T-cell (primary cell): ENCODE data around the gene SLC2A14. TPM values are rescaled to one million over a fixed set of nuclear protein-coding genes. Genes with fewer than 3 reads are reported as not detected.
"Not testable (repeated sequence)": the region's sequence is repeated elsewhere in the genome, so short reads cannot be mapped to it uniquely, and the experiment has no call there.

ENCODE experiments used
- ATAC-seq, 4 experiments: fragments of 200-7000 bp in 3 of 4; fragments of 150-1000 bp in 1 of 4; cut with Tn5 transposase; replicated peaks in 1 of 4; 1 replicate in 3 of 4; 2 replicates in 1 of 4; pipeline ENCODE4 v1.10.0; 2021; ENCODE audit warnings: moderate library complexity in 3 of 4, mild to moderate bottlenecking in 2 of 4, moderate number of reproducible peaks in 1 of 4
- CTCF ChIA-PET, 2 donors: fragments of 300-600 bp; sonication (Branson Sonifier 250); formaldehyde crosslinking; loops; one replicate each; lab custom pipeline; 2022; ENCODE audit warnings: antibody characterized with exemption in 2 of 2; lab: Charles Lee
- POLR2A ChIA-PET, 2 donors: fragments of 300-600 bp; sonication (Branson Sonifier 250); formaldehyde crosslinking; loops; one replicate each; lab custom pipeline; 2022; ENCODE audit warnings: antibody characterized with exemption in 2 of 2; lab: Charles Lee
- DNase-seq, 35 experiments: peaks; one replicate each; pipeline versions ENCODE4 v3.0.0 to v3.0.0-alpha.2; 2013 to 2023
- H3K27ac ChIP-seq: one replicate; pipeline ENCODE4 v1.5.1; 2013; ENCODE audit warnings: low read length
- H3K27me3 ChIP-seq, 2 experiments: replicated peaks in 1 of 2; 1 replicate in 1 of 2; 2 replicates in 1 of 2; pipeline versions ENCODE4 v1.6.1 to v1.7.0; 2013; ENCODE audit warnings: low read length in 1 of 2, mixed read lengths in 1 of 2; ENCODE audit not compliant: control insufficient read depth in 2 of 2, insufficient read depth in 2 of 2; ENCODE audit errors: extremely low read depth in 1 of 2
- H3K36me3 ChIP-seq, 2 donors: 1 replicate in 1 of 2; 2 replicates in 1 of 2; pipeline versions ENCODE4 v1.6.1 to v1.7.0; 2013; ENCODE audit warnings: low read length in 1 of 2; ENCODE audit not compliant: control insufficient read depth in 2 of 2, insufficient read depth in 1 of 2; ENCODE audit errors: extremely low read depth in 1 of 2
- H3K4me1 ChIP-seq, 2 experiments: 1 replicate in 1 of 2; 2 replicates in 1 of 2; pipeline versions ENCODE4 v1.6.1 to v1.7.0; 2013; ENCODE audit warnings: low read length in 2 of 2, mixed read lengths in 1 of 2; ENCODE audit not compliant: insufficient read depth in 2 of 2, control insufficient read depth in 1 of 2; ENCODE audit errors: extremely low read depth in 1 of 2
- H3K4me3 ChIP-seq, 2 donors: 1 replicate in 1 of 2; 2 replicates in 1 of 2; pipeline versions ENCODE4 v1.5.1 to v1.7.0; 2013; ENCODE audit warnings: mild to moderate bottlenecking in 2 of 2, low read length in 1 of 2, moderate library complexity in 1 of 2; ENCODE audit not compliant: control insufficient read depth in 1 of 2; ENCODE audit errors: extremely low read depth in 1 of 2
- H3K9me3 ChIP-seq: 2 replicates; pipeline ENCODE4 v1.7.0; 2013
- H3K27ac Mint-ChIP-seq, 2 donors: one replicate each; pipeline ENCODE4 v1.8.0; 2020 to 2021; ENCODE audit warnings: mild to moderate bottlenecking in 2 of 2, mixed read lengths in 2 of 2
- H3K27me3 Mint-ChIP-seq, 2 donors: one replicate each; pipeline ENCODE4 v1.8.0; 2021 to 2022; ENCODE audit warnings: mixed read lengths in 2 of 2
- H3K36me3 Mint-ChIP-seq: one replicate; pipeline ENCODE4 v1.8.0; 2021; ENCODE audit warnings: mixed read lengths
- H3K4me1 Mint-ChIP-seq, 3 donors: one replicate each; pipeline ENCODE4 v1.8.0; 2020 to 2022; ENCODE audit warnings: mixed read lengths in 3 of 3, mild to moderate bottlenecking in 1 of 3
- H3K4me3 Mint-ChIP-seq, 3 donors: one replicate each; pipeline ENCODE4 v1.8.0; 2020 to 2022; ENCODE audit warnings: mild to moderate bottlenecking in 3 of 3, mixed read lengths in 3 of 3, moderate library complexity in 3 of 3
- H3K9me3 Mint-ChIP-seq, 3 donors: one replicate each; pipeline ENCODE4 v1.8.0; 2020 to 2022; ENCODE audit warnings: mixed read lengths in 3 of 3
- WGBS: methylation state at CpG from one replicate; pipeline ENCODE4 v1.1.5; 2013; ENCODE audit warnings: missing lambda C conversion rate; ENCODE audit not compliant: insufficient coverage; 5-methylcytosine and 5-hydroxymethylcytosine counted together
- total RNA-seq, 35 experiments: library from RNA in 6 of 35; stranded (reverse) in 6 of 35; fragments of 120-200 nt in 1 of 35; gene quantifications; one replicate each; pipeline versions ENCODE4 v1.2.1 to v1.2.4 and lab custom pipeline; 2013 to 2026

The SLC2A14 gene
- total RNA-seq, 5 donors from 2014 or later (not counting 1 experiment from before 2014, with no cell fraction given): 0.10 to 2.5 (median 0.21) TPM

- H3K9me3 Mint-ChIP-seq: no peaks in the 10 kb centered on the region
- Histone ChIP-seq H3K27ac (no peak overlapping the region), H3K4me3 (no peak overlapping the region), H3K4me1 (no peaks in the 10 kb centered on the region), H3K36me3 (no peaks in the 10 kb centered on the region), H3K27me3 (no peaks in the 10 kb centered on the region), H3K9me3 (no peaks in the 10 kb centered on the region)
- H3K36me3 Mint-ChIP-seq: no peaks in the 10 kb centered on the region
- ATAC-seq (no peak), DNase-seq (no peak)
- ChIA-PET CTCF (interaction anchor here in 1 of 2 donors (0.7 to 1.1 kb wide), 2 partner anchors 108 to 577 kb away, joined by 4 to 7 read pairs; no protein-coding TSS in a partner anchor), POLR2A (no interaction called here)
- no peak overlapping the region for H3K4me3 Mint-ChIP-seq
- H3K27me3 Mint-ChIP-seq: peaks cover 0 to 1% of the 10 kb centered on the region in 2 donors
- H3K27ac Mint-ChIP-seq: no peak overlapping the region
- 68% methylated on average over 5 of the region's 12 CpGs for WGBS
- no peaks in the 10 kb centered on the region for H3K4me1 Mint-ChIP-seq
Observed at GRCh38 chr12:7797698-7798398, 74.9 kb downstream of the SLC2A14 start.

GRCh38 chr12:7797269-7797668 is 75.4 kb downstream of the SLC2A14 start:
- H3K4me3 ChIP-seq, H3K9me3 Mint-ChIP-seq, H3K36me3 ChIP-seq, H3K36me3 Mint-ChIP-seq, H3K27ac Mint-ChIP-seq, H3K4me3 Mint-ChIP-seq, H3K27me3 Mint-ChIP-seq, H3K27me3 ChIP-seq, POLR2A ChIA-PET, ATAC-seq, H3K4me1 Mint-ChIP-seq, H3K4me1 ChIP-seq, DNase-seq, H3K9me3 ChIP-seq, H3K27ac ChIP-seq: not testable (repeated sequence)
- CTCF ChIA-PET: interaction anchor here in 1 of 2 donors (0.7 kb wide), 1 partner anchor 577 kb away, joined by 4 read pairs; no protein-coding TSS in a partner anchor
- no CpG with 5 or more reads among the region's 7 CpGs for WGBS

- Histone ChIP-seq H3K9me3 (no peaks in the 10 kb centered on the region), H3K4me1 (no peaks in the 10 kb centered on the region), H3K27me3 (peaks cover 0 to 4% of the 10 kb centered on the region in 2 experiments), H3K4me3 (no peak overlapping the region), H3K36me3 (no peaks in the 10 kb centered on the region), H3K27ac (no peak overlapping the region)
- Mint-ChIP-seq H3K4me3 (no peak overlapping the region), H3K27me3 (peaks cover 3 to 8% of the 10 kb centered on the region in 2 donors), H3K27ac (no peak overlapping the region), H3K4me1 (no peaks in the 10 kb centered on the region), H3K36me3 (no peaks in the 10 kb centered on the region), H3K9me3 (no peaks in the 10 kb centered on the region)
- ChIA-PET CTCF (no interaction called here), POLR2A (no interaction called here)
- no peak for ATAC-seq
- WGBS: no CpG with 5 or more reads among the region's 3 CpGs
- DNase-seq: no peak
Observed at GRCh38 chr12:7793211-7793610, 79.5 kb downstream of the SLC2A14 start.

GRCh38 chr12:7788884-7789528 is 83.7 kb downstream of the SLC2A14 start, which contains the start of gene NANOG:
NANOG (plus strand) TSS chr12:7789402; CDS start chr12:7789615, 213 bp downstream.
- H3K27ac Mint-ChIP-seq, H3K36me3 Mint-ChIP-seq, H3K4me3 Mint-ChIP-seq, ATAC-seq, POLR2A ChIA-PET, H3K4me1 ChIP-seq, DNase-seq, H3K4me3 ChIP-seq, H3K27ac ChIP-seq, CTCF ChIA-PET, H3K9me3 Mint-ChIP-seq, H3K36me3 ChIP-seq, H3K9me3 ChIP-seq, H3K4me1 Mint-ChIP-seq: not testable (repeated sequence)
- H3K27me3 Mint-ChIP-seq: peaks cover 13 to 19% of the 10 kb centered on the region in 2 donors
- no CpG with 5 or more reads among the region's 13 CpGs for WGBS
- peaks cover 0 to 12% of the 10 kb centered on the region in 2 experiments for H3K27me3 ChIP-seq

- CTCF ChIA-PET: no interaction called here
- WGBS: no CpG with 5 or more reads among the region's 4 CpGs
- DNase-seq (no peak), ATAC-seq (no peak)
- H3K4me1 Mint-ChIP-seq: no peaks in the 10 kb centered on the region
- peaks cover 13 to 18% of the 10 kb centered on the region in 2 donors for H3K27me3 Mint-ChIP-seq
- H3K36me3 Mint-ChIP-seq: no peaks in the 10 kb centered on the region
- H3K4me3 Mint-ChIP-seq: no peak overlapping the region
- Histone ChIP-seq H3K9me3 (no peaks in the 10 kb centered on the region), H3K27me3 (peaks cover 0 to 12% of the 10 kb centered on the region in 2 experiments), H3K36me3 (no peaks in the 10 kb centered on the region), H3K4me3 (no peak overlapping the region), H3K27ac (no peak overlapping the region), H3K4me1 (no peaks in the 10 kb centered on the region)
- POLR2A ChIA-PET: no interaction called here
- H3K27ac Mint-ChIP-seq: no peak overlapping the region
- H3K9me3 Mint-ChIP-seq: no peaks in the 10 kb centered on the region
Observed at GRCh38 chr12:7788294-7788660, 84.4 kb downstream of the SLC2A14 start.

GRCh38 chr12:7787574-7788293 is 85.0 kb downstream of the SLC2A14 start:
- CTCF ChIA-PET: no interaction called here
- POLR2A ChIA-PET: no interaction called here
- H3K36me3 ChIP-seq: no peaks in the 10 kb centered on the region
- Mint-ChIP-seq H3K4me1 (no peaks in the 10 kb centered on the region), H3K4me3 (no peak overlapping the region), H3K9me3 (no peaks in the 10 kb centered on the region), H3K27ac (no peak overlapping the region), H3K27me3 (peaks cover 13 to 18% of the 10 kb centered on the region in 2 donors), H3K36me3 (no peaks in the 10 kb centered on the region)
- DNase-seq: no peak
- H3K9me3 ChIP-seq: no peaks in the 10 kb centered on the region
- 97% methylated on average over 3 of the region's 13 CpGs for WGBS
- H3K4me1 ChIP-seq: no peaks in the 10 kb centered on the region
- H3K4me3 ChIP-seq: no peak overlapping the region
- H3K27ac ChIP-seq: no peak overlapping the region
- H3K27me3 ChIP-seq: peaks cover 0 to 12% of the 10 kb centered on the region in 2 experiments
- ATAC-seq: no peak
